HG03432 (cell line): ENCODE data around the gene PRELP.
"Not testable (repeated sequence)": the region's sequence is repeated elsewhere in the genome, so short reads cannot be mapped to it uniquely, and the experiment has no call there.

Source experiments
- ATAC-seq: cut with Tn5 transposase; IDR thresholded peaks from one replicate; pipeline ENCODE4 v1.9.1; 2021; ENCODE audit warnings: mild to moderate bottlenecking, moderate library complexity; ENCODE audit not compliant: unreplicated experiment

The PRELP gene

GRCh38 chr1:203453016-203453415 is 22.6 kb upstream of the PRELP start:
- ATAC-seq: no peak

GRCh38 chr1:203453616-203454015 is 22.0 kb upstream of the PRELP start:
- no peak for ATAC-seq

DNA sequence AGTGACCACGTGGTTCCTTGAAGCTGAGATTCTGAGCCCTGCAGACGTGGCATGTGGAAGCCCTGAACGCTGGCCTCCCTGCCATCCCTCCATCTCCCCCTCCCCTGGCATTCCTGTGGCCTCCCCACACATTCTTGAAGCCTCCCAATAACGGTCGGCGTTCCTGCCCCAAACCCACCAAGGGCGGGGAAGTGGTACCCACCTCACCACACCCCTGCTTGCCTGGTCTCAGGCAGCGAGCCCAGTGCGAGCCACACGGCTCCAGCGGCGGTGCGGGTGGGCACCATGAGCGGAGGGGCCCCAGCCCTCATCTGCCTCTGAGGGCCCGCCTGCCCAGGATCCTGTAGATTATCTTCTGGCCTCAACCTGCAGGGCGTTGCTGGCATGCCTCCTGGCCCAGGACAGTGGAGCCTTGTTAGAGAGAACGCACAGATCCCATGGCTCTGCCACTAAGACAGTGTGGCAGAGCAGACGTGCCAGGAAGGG is 20.6 kb upstream of the PRELP start:
- ATAC-seq: no peak

DNA sequence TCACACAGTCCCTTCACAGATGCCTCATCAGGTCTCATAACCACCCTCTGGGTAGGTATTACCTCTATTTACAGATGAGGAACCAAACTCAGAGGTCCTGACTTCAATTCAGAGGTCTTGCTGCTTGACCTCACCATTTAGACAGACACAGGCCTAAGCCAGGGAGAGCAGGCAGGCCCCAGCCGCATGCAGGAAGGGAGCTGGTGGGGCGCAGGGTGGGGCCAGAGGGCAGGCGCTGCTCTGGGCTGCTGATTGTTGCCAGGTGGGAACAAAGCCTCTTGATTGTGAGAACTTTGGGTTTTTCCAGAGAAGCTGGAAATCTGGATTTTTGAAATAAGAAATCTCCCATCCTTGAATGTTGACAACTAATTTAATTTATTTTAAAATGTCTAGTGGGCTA is 19.9 kb upstream of the PRELP start:
- ATAC-seq: no peak

GRCh38 chr1:203456577-203456976 is 19.0 kb upstream of the PRELP start:
- no peak for ATAC-seq

GRCh38 chr1:203458078-203458477 is 17.5 kb upstream of the PRELP start:
- no peak for ATAC-seq

- no peak for ATAC-seq
These were observed 15.9 kb upstream of the PRELP start for GRCh38 chr1:203459671-203460201.

DNA sequence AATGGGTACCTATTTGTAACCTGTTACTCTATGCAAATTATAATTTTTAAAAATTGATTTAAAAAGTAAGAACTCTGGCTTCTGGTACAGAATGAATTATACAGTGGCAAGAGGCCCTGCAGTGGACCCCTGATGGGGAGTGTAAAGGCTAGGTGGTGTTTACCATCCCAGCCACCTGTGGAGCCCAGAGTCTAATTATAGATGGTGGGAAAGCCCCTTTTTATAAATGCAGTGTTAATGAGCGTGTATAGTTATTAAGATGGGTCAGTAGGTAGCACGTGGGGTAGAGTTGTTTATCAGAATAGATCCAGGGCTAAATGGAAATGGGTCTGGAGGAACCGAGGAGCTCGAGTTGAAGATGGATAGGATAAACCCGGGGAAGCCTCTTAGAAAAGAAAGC is 13.9 kb upstream of the PRELP start:
- ATAC-seq: no peak

DNA sequence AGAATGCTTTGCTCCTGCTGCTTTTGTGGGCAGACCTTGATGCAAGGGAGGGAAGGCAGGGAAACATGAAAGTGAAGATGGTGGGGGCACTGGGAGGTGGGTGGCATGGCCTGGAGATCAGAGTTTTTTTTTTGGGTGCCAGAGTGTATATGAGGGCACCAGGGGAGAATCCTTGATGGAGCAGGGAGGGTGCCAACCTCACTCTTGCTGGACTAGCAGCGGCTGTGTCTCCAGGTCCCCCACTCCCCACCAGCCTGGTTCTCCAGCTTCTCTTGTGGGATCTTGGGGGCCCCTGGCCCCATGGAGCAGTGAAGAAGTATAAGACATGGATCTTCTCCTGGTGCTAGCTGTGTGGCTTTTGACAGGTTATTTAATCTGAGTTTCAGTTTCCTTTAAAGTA is 13.5 kb upstream of the PRELP start:
- no peak for ATAC-seq

GRCh38 chr1:203462878-203463277 is 12.7 kb upstream of the PRELP start:
- ATAC-seq: no peak

- ATAC-seq: no peak
These were observed 12.0 kb upstream of the PRELP start for GRCh38 chr1:203463469-203464062.

GRCh38 chr1:203464226-203464625 is 11.4 kb upstream of the PRELP start:
- no peak for ATAC-seq

- no peak for ATAC-seq
These were observed 10.9 kb upstream of the PRELP start for GRCh38 chr1:203464743-203465142.

- no peak for ATAC-seq
These were observed 10.3 kb upstream of the PRELP start for GRCh38 chr1:203465146-203465798.

DNA sequence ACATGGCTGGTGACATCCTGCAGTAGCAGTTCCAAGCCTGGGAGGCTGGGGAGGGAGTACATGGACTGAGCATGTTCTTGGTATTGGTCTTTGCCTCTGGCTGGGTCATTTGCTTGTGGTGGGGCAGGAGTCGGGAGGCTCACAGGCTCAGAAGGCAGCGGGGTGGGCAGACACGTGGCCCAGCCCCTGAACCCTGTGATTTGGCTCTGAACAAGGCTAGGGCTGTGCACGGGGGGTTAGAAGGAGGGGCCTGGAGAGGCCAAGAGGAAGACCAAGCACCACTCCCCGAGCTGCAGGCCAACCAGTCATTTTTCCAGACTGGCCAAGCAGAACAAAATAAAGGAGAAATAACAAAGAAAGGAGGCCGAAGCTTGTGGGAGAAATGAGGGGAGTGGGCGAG is 9.7 kb upstream of the PRELP start:
- ATAC-seq: no peak

GRCh38 chr1:203466906-203467549 is 8.6 kb upstream of the PRELP start:
- not testable (repeated sequence) for ATAC-seq

DNA sequence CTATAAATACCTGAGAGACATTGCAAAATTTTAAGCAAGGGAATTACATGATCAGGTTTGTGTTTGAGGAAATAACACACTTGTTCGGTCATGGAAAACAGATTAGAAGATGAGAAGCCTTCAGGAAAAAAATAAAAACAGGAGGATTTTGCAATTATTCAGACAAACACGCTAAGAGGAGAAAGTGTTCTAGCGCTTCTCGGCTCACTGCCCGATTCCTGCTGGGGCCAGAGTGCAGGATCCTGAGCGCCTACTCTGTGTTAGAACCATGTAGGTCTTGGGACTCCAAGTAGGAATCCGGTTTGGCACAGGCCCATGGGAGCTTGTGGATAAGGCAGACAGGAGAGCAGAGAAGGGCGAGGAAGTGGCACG is 8.1 kb upstream of the PRELP start:
- ATAC-seq: no peak

DNA sequence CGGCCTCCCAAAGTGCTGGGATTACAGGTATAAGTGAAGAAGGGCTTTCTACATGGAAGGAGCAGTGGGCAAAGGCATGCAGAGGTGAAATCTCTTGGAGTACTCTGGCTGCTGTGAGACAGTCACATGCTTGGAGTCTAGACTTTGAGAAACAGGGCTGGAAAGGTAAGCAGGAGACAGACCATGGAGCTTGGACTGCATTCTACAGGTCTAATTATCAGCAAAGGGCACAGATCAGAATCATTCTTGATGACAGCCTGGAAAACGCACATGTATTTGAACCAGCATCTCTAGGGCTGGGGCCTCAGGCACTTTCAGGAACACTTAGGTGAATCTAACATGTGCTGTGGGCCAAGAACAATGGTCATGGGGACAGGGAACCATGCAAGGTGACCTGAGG is 7.3 kb upstream of the PRELP start:
- no peak for ATAC-seq

GRCh38 chr1:203470240-203470639 is 5.4 kb upstream of the PRELP start:
- ATAC-seq: no peak

DNA sequence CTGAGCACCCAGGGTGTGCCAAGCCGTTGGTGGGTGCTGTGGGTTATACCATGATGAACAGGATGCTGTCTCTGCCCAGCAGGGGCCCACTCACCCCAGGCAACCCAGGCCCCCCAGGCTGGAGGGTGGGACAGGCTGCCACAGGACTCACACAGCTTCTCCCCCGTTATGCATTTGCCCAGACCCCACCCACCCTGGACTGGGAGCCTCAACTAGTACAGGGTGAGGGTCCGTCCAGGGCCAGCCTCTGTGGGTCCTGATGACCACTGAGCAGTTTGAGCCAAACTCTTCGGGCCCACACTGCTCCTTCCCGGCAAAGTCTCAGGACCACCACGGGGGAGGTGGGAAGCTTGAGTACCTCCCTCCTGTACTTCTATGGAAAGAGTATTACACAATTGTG is 3.8 kb upstream of the PRELP start:
- ATAC-seq: no peak

DNA sequence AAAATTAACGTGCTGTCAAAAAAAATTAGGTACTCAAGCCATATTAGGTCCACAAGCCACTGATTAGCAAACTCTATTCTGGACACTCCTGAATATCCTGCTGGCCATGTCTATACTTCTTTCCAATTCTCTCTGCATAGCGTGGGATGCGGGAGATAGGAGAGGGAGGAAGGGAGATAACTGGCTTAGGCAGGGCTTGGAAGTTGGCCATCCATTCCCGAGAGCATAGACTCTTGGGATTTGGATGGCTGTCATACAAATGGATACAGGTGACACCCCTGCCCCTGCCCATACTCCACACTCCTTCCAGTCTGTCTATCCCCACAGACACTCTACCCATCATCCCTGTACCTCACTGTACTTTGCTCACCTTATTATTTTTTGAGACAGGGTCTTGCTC is 2.3 kb upstream of the PRELP start:
- no peak for ATAC-seq

DNA sequence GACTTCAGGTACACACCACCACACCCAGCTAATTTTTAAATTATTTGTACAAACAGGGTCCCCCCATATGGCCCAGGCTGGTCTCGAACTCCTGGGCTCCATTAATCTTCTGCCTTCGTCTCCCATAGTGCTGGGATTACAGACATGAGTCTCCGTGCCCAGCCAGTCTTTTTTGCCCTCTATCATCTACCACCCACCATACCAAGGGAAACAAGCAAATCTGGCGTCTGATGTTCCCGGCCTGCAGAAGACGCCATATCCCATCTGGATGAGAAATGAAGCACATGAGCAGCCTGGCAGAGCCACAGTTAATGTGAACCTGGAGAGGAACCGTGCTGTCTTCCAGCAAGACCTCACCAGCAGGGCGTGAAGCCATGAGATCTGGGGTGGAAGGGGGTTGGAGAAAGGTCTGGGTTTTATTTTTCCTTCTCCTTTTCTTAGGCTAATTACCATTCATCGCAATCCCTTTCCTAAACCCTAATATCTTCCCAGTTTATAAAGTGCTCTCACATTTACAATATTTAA is 1.8 kb upstream of the PRELP start:
- no peak for ATAC-seq
